ENCODE data around the gene MCC.

DNA sequence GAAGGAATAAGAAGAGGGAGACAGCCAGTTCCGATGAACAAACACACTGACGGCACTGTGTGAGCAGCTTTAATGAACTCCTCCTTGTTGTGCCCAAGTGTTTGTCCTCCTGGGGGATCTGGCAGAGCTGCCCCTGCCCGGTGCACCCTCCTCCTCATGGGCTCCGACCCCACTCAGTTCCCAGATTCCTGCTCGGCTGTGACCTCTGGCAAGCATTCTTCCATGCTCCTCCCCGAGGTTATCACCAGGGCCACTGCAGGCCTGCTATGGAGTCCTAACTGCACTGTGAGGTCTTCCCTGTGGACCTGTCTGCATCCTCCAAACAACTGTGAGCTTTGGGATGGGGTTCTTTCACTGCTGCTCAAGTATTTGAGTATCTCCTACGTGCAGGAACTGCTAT, 369.5 kb downstream of the MCC start:
- TF ChIP-seq, protein P1, sequence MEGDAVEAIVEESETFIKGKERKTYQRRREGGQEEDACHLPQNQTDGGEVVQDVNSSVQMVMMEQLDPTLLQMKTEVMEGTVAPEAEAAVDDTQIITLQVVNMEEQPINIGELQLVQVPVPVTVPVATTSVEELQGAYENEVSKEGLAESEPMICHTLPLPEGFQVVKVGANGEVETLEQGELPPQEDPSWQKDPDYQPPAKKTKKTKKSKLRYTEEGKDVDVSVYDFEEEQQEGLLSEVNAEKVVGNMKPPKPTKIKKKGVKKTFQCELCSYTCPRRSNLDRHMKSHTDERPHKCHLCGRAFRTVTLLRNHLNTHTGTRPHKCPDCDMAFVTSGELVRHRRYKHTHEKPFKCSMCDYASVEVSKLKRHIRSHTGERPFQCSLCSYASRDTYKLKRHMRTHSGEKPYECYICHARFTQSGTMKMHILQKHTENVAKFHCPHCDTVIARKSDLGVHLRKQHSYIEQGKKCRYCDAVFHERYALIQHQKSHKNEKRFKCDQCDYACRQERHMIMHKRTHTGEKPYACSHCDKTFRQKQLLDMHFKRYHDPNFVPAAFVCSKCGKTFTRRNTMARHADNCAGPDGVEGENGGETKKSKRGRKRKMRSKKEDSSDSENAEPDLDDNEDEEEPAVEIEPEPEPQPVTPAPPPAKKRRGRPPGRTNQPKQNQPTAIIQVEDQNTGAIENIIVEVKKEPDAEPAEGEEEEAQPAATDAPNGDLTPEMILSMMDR (conservative IDR thresholded peaks at IDR 0.05; ENCODE audit: low read depth, low read length): no peak
- no peak for TF ChIP-seq EZH2 (IDR thresholded peaks at IDR 0.05; ENCODE audit: borderline replicate concordance, low read depth, low read length, poor library complexity, severe bottlenecking)

Measured in A673 (cell line).